Heart left ventricle (tissue), 13 donors: Measurements from ENCODE around the gene KTI12.

ENCODE experiments used
- POLR2A ChIP-seq, 2 donors: fragments of 450-650 bp; IDR thresholded peaks; one replicate each; pipeline ENCODE4 v1.6.1; 2017; ENCODE audit warnings: antibody characterized with exemption in 2 of 2, mild to moderate bottlenecking in 2 of 2, moderate library complexity in 2 of 2
- TF ChIP-seq, protein P1 (sequence below), 12 donors: fragments of 200-600 bp; sonication (generic) in 4 of 12; IDR thresholded peaks; one replicate each; pipeline versions ENCODE4 v1.5.0 to v1.8.0; 2018 to 2022; ENCODE audit warnings: antibody characterized with exemption in 12 of 12, mild to moderate bottlenecking in 5 of 12
- donor health status: ischemic (EF 13 %, LVEDD 7.1; RV severe dilation, severe dysfunction).
- donor health status: DM: no; HTN: yes; CAD: no.
- donor health status: DM: no; HTN: no; CAD: no.
- donor health status: ischemic (EF 25% LVEDD 6.9; RV normal size, moderate dysfunction).
- donor health status: ischemic (EF 25% LVEDD 5.7; RV mildly dilated, moderate dysfunction).
- donor health status: ischemic (EF 35%, LVEDD 5.7; RV mildly dilated, moderate dysfunction).
- donor health status: nonischemic (EF 11% LVEDD 7.7; RV severe dilation, severe dysfunction).
- donor health status: DM: yes; HTN: yes; CAD: no.
- donor health status: PGD.
- donor health status: ischemic (EF 29% LVEDD 5.4; RV normal size, mild dysfunction).
- donor health status: nonischemic (EF 23%, LVEDD 6.1; RV moderate dilation, normal function).

DNA sequence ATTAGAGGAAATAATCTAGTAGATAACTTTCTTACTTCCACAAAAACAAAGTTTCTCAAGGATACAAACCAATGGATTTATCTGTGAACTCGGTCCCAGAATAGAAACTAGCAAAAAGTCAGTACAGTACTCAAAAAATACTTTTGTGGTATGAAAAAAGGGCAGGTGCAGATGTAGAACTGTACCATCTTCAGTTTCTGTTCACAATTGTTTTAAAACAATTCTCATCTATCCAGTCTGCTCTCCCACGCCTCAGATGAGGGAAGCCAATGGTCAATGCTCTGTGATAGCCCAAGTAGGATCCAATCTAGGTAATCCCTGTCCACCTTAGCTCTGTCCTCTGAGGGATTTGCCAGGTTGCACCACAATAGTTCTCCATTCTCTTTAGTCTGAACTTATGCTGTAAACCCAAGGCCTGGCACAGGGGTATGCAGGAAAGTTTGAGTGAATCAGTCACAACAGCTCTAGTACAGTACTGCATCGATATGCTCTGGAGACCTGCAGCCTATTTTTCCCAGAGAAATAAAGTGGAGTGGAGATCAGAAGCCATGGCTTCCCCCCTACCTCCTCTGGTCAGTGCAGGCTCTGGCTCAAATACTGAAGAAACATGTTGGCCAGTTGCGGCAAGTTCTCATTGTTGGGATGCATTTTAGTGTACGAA, 1.4 kb downstream of the KTI12 start:
- no peak for TF ChIP-seq POLR2A (IDR thresholded peaks at IDR 0.05)
- TF ChIP-seq, protein P1, sequence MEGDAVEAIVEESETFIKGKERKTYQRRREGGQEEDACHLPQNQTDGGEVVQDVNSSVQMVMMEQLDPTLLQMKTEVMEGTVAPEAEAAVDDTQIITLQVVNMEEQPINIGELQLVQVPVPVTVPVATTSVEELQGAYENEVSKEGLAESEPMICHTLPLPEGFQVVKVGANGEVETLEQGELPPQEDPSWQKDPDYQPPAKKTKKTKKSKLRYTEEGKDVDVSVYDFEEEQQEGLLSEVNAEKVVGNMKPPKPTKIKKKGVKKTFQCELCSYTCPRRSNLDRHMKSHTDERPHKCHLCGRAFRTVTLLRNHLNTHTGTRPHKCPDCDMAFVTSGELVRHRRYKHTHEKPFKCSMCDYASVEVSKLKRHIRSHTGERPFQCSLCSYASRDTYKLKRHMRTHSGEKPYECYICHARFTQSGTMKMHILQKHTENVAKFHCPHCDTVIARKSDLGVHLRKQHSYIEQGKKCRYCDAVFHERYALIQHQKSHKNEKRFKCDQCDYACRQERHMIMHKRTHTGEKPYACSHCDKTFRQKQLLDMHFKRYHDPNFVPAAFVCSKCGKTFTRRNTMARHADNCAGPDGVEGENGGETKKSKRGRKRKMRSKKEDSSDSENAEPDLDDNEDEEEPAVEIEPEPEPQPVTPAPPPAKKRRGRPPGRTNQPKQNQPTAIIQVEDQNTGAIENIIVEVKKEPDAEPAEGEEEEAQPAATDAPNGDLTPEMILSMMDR (IDR thresholded peaks at IDR 0.05), result no peak
